Peyer's patch (tissue), 4 donors: ENCODE results near the gene ABCA9. TPM values are rescaled to one million over a fixed set of nuclear protein-coding genes. Genes with fewer than 3 reads are reported as not detected.

Source experiments
- DNase-seq, 3 donors: peaks; one replicate each; pipeline ENCODE4 v3.0.0-alpha.2; 2017 to 2019
- H3K27ac ChIP-seq, 4 donors: fragments of 200-600 bp; sonication (generic); one replicate each; pipeline ENCODE4 v1.5.1; 2016 to 2019
- H3K27me3 ChIP-seq, 2 donors: fragments of 200-600 bp; sonication (generic); one replicate each; pipeline ENCODE4 v1.5.1; 2019
- H3K36me3 ChIP-seq, 3 donors: fragments of 200-600 bp; sonication (generic); one replicate each; pipeline ENCODE4 v1.5.1; 2016 to 2019
- H3K4me1 ChIP-seq, 4 donors: fragments of 200-600 bp; sonication (generic); one replicate each; pipeline ENCODE4 v1.5.1; 2016 to 2019
- H3K4me3 ChIP-seq, 4 donors: fragments of 200-600 bp; sonication (generic); 1 replicate in 3 of 4; 2 replicates in 1 of 4; pipeline ENCODE4 v1.5.1; 2016 to 2019; ENCODE audit warnings: mild to moderate bottlenecking in 1 of 4
- H3K9me3 ChIP-seq, 4 donors: fragments of 200-600 bp; sonication (generic); one replicate each; pipeline ENCODE4 v1.5.1; 2016 to 2019; ENCODE audit warnings: mild to moderate bottlenecking in 1 of 4
- POLR2A ChIP-seq, 2 donors: fragments of 450-650 bp; IDR thresholded peaks; one replicate each; pipeline ENCODE4 v1.5.1; 2017; ENCODE audit warnings: antibody characterized with exemption in 2 of 2, mild to moderate bottlenecking in 2 of 2, moderate library complexity in 2 of 2
- total RNA-seq, 4 donors: library from RNA; depleted of rRNA; stranded (reverse); fragments of >200 nt; gene quantifications; one replicate each; pipeline ENCODE4 v1.1.0, GENCODE V29; 2016
- TF ChIP-seq, protein P1 (sequence below), 6 experiments: fragments of 450-650 bp in 4 of 6; fragments of 200-600 bp in 2 of 6; sonication (generic) in 1 of 6; IDR thresholded peaks; one replicate each; pipeline ENCODE4 v1.5.1; 2017 to 2019; ENCODE audit warnings: antibody characterized with exemption in 6 of 6, mild to moderate bottlenecking in 3 of 6, moderate library complexity in 1 of 6

ABCA9 gene
- total RNA-seq, 4 donors from 2014 or later: 8.6 to 35.9 (median 20.6) TPM

DNA sequence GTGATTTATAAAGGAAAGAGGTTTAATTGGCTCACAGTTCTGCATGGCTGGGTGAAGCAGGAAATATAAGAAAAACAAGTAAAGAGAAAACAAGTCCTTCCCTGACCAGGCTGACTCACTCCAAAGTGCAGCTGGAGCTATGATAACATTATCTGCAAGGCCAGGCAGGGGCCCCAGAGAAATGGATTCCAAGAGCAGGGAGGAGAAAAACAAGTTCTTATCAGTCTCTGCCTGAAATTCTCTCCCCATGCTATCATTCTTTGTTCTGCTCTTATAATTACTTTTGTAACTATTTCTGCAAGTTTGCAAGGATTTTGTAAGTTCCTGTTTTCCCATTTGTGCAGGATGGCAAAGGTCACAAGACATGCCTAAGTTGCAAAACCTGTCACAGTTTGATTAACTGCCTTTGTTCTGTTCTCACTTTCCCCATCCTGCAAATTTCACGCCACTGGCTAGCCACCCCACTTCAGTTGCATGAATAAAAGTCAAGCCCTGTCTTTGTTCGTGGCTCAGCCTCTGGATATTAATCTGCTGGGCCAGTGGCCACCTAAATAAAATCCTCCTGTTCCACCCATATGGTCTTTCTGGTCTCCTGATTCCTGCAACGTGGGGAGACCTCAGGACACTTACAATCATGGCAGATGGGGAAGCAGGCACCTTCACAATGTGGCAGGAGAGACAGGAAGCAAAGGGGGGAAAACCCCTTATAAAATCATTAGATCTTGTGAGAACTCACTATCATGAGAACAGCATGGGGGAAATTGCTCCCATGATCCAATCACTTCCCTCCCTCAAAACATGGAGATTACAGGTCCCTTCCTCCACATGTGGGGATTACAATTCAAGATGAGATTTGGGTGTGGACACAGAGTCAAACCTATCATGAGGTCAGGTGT is 13.1 kb downstream of the ABCA9 start:
- Histone ChIP-seq H3K27ac (peak overlapping the region in 3 of 4 donors; percentile 44 to 76 (median 54)), H3K36me3 (no peaks in the 10 kb centered on the region), H3K9me3 (no peaks in the 10 kb centered on the region), H3K27me3 (no peaks in the 10 kb centered on the region), H3K4me3 (no peak overlapping the region), H3K4me1 (peaks cover 0 to 6% (median 2%) of the 10 kb centered on the region in 4 donors)
- peak in 2 of 3 donors; percentile 54 to 76 for DNase-seq
- TF ChIP-seq POLR2A (IDR thresholded peaks at IDR 0.05): no peak
- TF ChIP-seq, protein P1, sequence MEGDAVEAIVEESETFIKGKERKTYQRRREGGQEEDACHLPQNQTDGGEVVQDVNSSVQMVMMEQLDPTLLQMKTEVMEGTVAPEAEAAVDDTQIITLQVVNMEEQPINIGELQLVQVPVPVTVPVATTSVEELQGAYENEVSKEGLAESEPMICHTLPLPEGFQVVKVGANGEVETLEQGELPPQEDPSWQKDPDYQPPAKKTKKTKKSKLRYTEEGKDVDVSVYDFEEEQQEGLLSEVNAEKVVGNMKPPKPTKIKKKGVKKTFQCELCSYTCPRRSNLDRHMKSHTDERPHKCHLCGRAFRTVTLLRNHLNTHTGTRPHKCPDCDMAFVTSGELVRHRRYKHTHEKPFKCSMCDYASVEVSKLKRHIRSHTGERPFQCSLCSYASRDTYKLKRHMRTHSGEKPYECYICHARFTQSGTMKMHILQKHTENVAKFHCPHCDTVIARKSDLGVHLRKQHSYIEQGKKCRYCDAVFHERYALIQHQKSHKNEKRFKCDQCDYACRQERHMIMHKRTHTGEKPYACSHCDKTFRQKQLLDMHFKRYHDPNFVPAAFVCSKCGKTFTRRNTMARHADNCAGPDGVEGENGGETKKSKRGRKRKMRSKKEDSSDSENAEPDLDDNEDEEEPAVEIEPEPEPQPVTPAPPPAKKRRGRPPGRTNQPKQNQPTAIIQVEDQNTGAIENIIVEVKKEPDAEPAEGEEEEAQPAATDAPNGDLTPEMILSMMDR (IDR thresholded peaks at IDR 0.05): no peak

- no peak overlapping the region for H3K4me3 ChIP-seq
- peak overlapping the region in 1 of 4 donors; percentile 44 for H3K27ac ChIP-seq
- no peaks in the 10 kb centered on the region for H3K27me3 ChIP-seq
- no peak for TF ChIP-seq POLR2A (IDR thresholded peaks at IDR 0.05)
- TF ChIP-seq, protein P1 (IDR thresholded peaks at IDR 0.05): no peak
- H3K36me3 ChIP-seq: no peaks in the 10 kb centered on the region
- DNase-seq: no peak
- H3K4me1 ChIP-seq: peaks cover 0 to 6% (median 2%) of the 10 kb centered on the region in 4 donors
- no peaks in the 10 kb centered on the region for H3K9me3 ChIP-seq
These were observed 14.5 kb downstream of the ABCA9 start for GRCh38 chr17:69046121-69046807.

- no peak for DNase-seq
- H3K9me3 ChIP-seq: no peaks in the 10 kb centered on the region
- H3K27me3 ChIP-seq: no peaks in the 10 kb centered on the region
- no peak overlapping the region for H3K4me3 ChIP-seq
- H3K4me1 ChIP-seq: peaks cover 0 to 6% (median 2%) of the 10 kb centered on the region in 4 donors
- no peaks in the 10 kb centered on the region for H3K36me3 ChIP-seq
- no peak for TF ChIP-seq POLR2A (IDR thresholded peaks at IDR 0.05)
- TF ChIP-seq, protein P1 (IDR thresholded peaks at IDR 0.05): no peak
- no peak overlapping the region for H3K27ac ChIP-seq
These were observed 15.1 kb downstream of the ABCA9 start for GRCh38 chr17:69045646-69046045.

GRCh38 chr17:69044371-69044770 is 16.4 kb downstream of the ABCA9 start:
- TF ChIP-seq, protein P1 (IDR thresholded peaks at IDR 0.05): no peak
- no peak for TF ChIP-seq POLR2A (IDR thresholded peaks at IDR 0.05)
- no peak overlapping the region for H3K4me3 ChIP-seq
- DNase-seq: no peak
- no peak overlapping the region for H3K27ac ChIP-seq
- no peaks in the 10 kb centered on the region for H3K36me3 ChIP-seq
- H3K9me3 ChIP-seq: no peaks in the 10 kb centered on the region
- H3K27me3 ChIP-seq: no peaks in the 10 kb centered on the region
- H3K4me1 ChIP-seq: peaks cover 0 to 6% (median 2%) of the 10 kb centered on the region in 4 donors

DNA sequence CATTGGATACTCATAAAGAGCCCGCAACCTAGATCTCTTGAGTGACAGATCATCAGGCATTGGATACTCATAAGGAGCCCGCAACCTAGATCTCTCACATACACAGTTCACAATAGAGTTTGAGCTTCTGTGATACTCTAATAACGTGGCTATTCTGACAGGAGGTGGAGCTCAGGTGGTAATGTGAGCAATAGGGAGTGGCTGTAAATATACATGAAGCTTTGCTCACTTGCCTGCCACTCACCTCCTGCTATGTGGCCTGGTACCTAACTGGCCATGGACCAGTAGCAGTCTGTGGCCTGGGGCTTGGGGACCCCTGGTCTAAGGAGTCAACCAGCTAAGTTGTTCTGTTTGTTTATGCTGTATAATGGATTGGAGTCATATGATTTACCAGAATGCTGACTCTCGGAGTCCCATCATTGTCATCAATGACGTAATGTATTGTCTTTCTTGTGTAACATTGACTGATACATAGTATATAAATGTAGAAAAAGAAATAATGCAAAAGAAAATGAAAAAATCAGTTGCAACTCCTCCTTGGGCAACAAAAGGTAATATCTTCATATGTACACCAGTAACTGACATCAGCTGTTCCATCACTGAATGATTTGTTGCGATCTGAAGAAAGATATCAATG is 17.5 kb downstream of the ABCA9 start:
- peaks cover 0 to 6% (median 2%) of the 10 kb centered on the region in 4 donors for H3K4me1 ChIP-seq
- H3K27ac ChIP-seq: no peak overlapping the region
- no peaks in the 10 kb centered on the region for H3K36me3 ChIP-seq
- H3K4me3 ChIP-seq: no peak overlapping the region
- H3K9me3 ChIP-seq: no peaks in the 10 kb centered on the region
- TF ChIP-seq POLR2A (IDR thresholded peaks at IDR 0.05): no peak
- TF ChIP-seq, protein P1 (IDR thresholded peaks at IDR 0.05): no peak
- DNase-seq: no peak
- no peaks in the 10 kb centered on the region for H3K27me3 ChIP-seq
